GM23338 (cell line): Measurements from ENCODE around the gene SCN2B. TPM values are rescaled to one million over a fixed set of nuclear protein-coding genes. Genes with fewer than 3 reads are reported as not detected.
A peak's percentile ranks its signal among the peaks of the same experiment; 100 is the strongest.

Experiments used
- ATAC-seq: fragments of 200-7000 bp; cut with Tn5 transposase; 3 replicates; pipeline ENCODE4 v1.9.1; 2020
- DNase-seq: peaks from one replicate; pipeline ENCODE4 v3.0.0-alpha.2; 2015; ENCODE audit warnings: low spot score
- H2AFZ ChIP-seq: fragments of 200-600 bp; sonication (generic); 2 replicates; pipeline ENCODE4 v1.8.0; 2016; ENCODE audit warnings: antibody characterized with exemption, mild to moderate bottlenecking, moderate library complexity
- H3F3A ChIP-seq: fragments of 200-600 bp; sonication (generic); replicated peaks from 2 replicates; pipeline ENCODE4 v1.8.0; 2017; ENCODE audit warnings: antibody characterized with exemption, mixed run types, low read depth
- H3K27ac ChIP-seq: fragments of 200-600 bp; sonication (generic); 2 replicates; pipeline ENCODE4 v1.6.1; 2016; ENCODE audit warnings: low read depth
- H3K27me3 ChIP-seq: fragments of 200-600 bp; sonication (generic); 2 replicates; pipeline ENCODE4 v1.8.0; 2016; ENCODE audit warnings: mild to moderate bottlenecking, mixed run types, moderate library complexity; ENCODE audit not compliant: insufficient read depth
- H3K36me3 ChIP-seq: fragments of 200-600 bp; sonication (generic); 2 replicates; pipeline ENCODE4 v1.8.0; 2016; ENCODE audit warnings: mild to moderate bottlenecking; ENCODE audit not compliant: insufficient read depth
- H3K4me1 ChIP-seq: fragments of 200-600 bp; sonication (generic); 2 replicates; pipeline ENCODE4 v1.8.0; 2016; ENCODE audit warnings: mild to moderate bottlenecking, moderate library complexity; ENCODE audit not compliant: insufficient read depth
- H3K4me2 ChIP-seq: fragments of 200-600 bp; sonication (generic); 2 replicates; pipeline ENCODE4 v1.7.1; 2017; ENCODE audit warnings: mixed run types
- H3K4me3 ChIP-seq: fragments of 200-600 bp; sonication (generic); 2 replicates; pipeline ENCODE4 v1.6.1; 2016; ENCODE audit warnings: mixed run types
- H3K79me2 ChIP-seq: fragments of 200-600 bp; sonication (generic); replicated peaks from 2 replicates; pipeline ENCODE4 v1.8.0; 2017; ENCODE audit warnings: mild to moderate bottlenecking; ENCODE audit not compliant: insufficient read depth
- H3K9me2 ChIP-seq: fragments of 200-600 bp; sonication (generic); 2 replicates; pipeline ENCODE4 v1.8.0; 2017; ENCODE audit not compliant: insufficient read depth
- H4K20me1 ChIP-seq: fragments of 200-600 bp; sonication (generic); replicated peaks from 2 replicates; pipeline ENCODE4 v1.8.0; 2017; ENCODE audit warnings: mild to moderate bottlenecking; ENCODE audit not compliant: insufficient read depth
- H3K27ac Mint-ChIP-seq: 2 replicates; pipeline ENCODE4 v1.8.0; 2020; ENCODE audit warnings: inconsistent platforms, mild to moderate bottlenecking, moderate library complexity, mixed read lengths
- H3K27me3 Mint-ChIP-seq: 3 replicates; pipeline ENCODE4 v1.8.0; 2022; ENCODE audit warnings: low read depth, mild to moderate bottlenecking, moderate library complexity, mixed read lengths, inconsistent platforms; ENCODE audit not compliant: insufficient read depth, poor library complexity
- H3K36me3 Mint-ChIP-seq: 3 replicates; pipeline ENCODE4 v1.8.0; 2021; ENCODE audit warnings: low read depth, mild to moderate bottlenecking, inconsistent platforms, moderate library complexity, mixed read lengths
- H3K4me1 Mint-ChIP-seq: 3 replicates; pipeline ENCODE4 v1.8.0; 2020; ENCODE audit warnings: mild to moderate bottlenecking, inconsistent platforms, mixed read lengths
- H3K4me3 Mint-ChIP-seq: 3 replicates; pipeline ENCODE4 v1.8.0; 2021; ENCODE audit warnings: moderate library complexity, mild to moderate bottlenecking, inconsistent platforms, mixed read lengths
- H3K9me3 Mint-ChIP-seq: 3 replicates; pipeline ENCODE4 v1.8.0; 2020; ENCODE audit warnings: moderate library complexity, mild to moderate bottlenecking, inconsistent platforms, mixed read lengths
- CREB1 ChIP-seq: fragments of 250-450 bp; sonication (Bioruptor Pico); IDR thresholded peaks from 2 replicates; pipeline ENCODE4 v1.5.0; 2020; ENCODE audit warnings: low read depth, mild to moderate bottlenecking, moderate library complexity
- EZH2 ChIP-seq: fragments of 200-600 bp; sonication (generic); IDR thresholded peaks from one replicate; pipeline ENCODE4 v1.8.0; 2017; ENCODE audit warnings: antibody characterized with exemption, mild to moderate bottlenecking, low read depth; ENCODE audit not compliant: unreplicated experiment
- EZH2phosphoT487 ChIP-seq: fragments of 200-600 bp; sonication (generic); IDR thresholded peaks from one replicate; pipeline ENCODE4 v1.8.1; 2018; ENCODE audit warnings: antibody characterized with exemption; ENCODE audit not compliant: unreplicated experiment
- NANOG ChIP-seq: IDR thresholded peaks from 2 replicates; pipeline ENCODE4 v1.6.1; 2016; ENCODE audit warnings: antibody characterized with exemption, borderline replicate concordance
- ZNF462 ChIP-seq: fragments of 250-450 bp; sonication (Bioruptor Pico); IDR thresholded peaks from 2 replicates; pipeline ENCODE4 v1.5.0; 2020; ENCODE audit warnings: mild to moderate bottlenecking, moderate library complexity
- polyA plus RNA-seq: library from polyadenylated mRNA; unstranded; fragments of >200 nt; fragmentation: Nextera tagmentation; extraction: Ambion mirVana; gene quantifications from 2 replicates; pipeline ENCODE4 v1.2.1, GENCODE V29; 2016
- total RNA-seq: library from RNA; depleted of rRNA; stranded (reverse); fragments of >200 nt; shearing (Covaris generic); gene quantifications from 2 replicates; pipeline ENCODE4 v1.2.3, GENCODE V29; 2014

SCN2B gene
- total and polyA plus RNA-seq, 2 experiments from 2014 or later: 0.03 TPM; not detected in 1

GRCh38 chr11:118152020-118152551 lies 24.4 kb downstream of the SCN2B start (continued):
- TF ChIP-seq ZNF462 (CRISPR knock-in tag): no peak
- no peak for TF ChIP-seq CREB1

- H3K4me2 ChIP-seq: peak overlapping the region; percentile 98
- peaks cover 66% of the 10 kb centered on the region for H3K27me3 Mint-ChIP-seq
- no peak for TF ChIP-seq CREB1
- no peak for TF ChIP-seq EZH2
- TF ChIP-seq EZH2phosphoT487: no peak
- TF ChIP-seq NANOG: no peak
Observed at GRCh38 chr11:118151431-118151830, 25.0 kb downstream of the SCN2B start.

More at GRCh38 chr11:118151431-118151830, 25.0 kb downstream of the SCN2B start:
- peak overlapping the region; percentile 78; the same call in 2 of the 3 replicates for H3K4me3 Mint-ChIP-seq
- Histone ChIP-seq H3K4me1 (peaks cover 59% of the 10 kb centered on the region), H3K9me2 (no peaks in the 10 kb centered on the region), H3K4me3 (peak overlapping the region; percentile 94), H2AFZ (no peak overlapping the region; the same call in 1 of the 2 replicates), H4K20me1 (0 out of 2 replicates have a peak, but pooled peaks cover 3% of the 10 kb centered on the region), H3K36me3 (no peaks in the 10 kb centered on the region), H3K27ac (no peak overlapping the region), H3K27me3 (peaks cover 97% of the 10 kb centered on the region), H3K79me2 (no peaks in the 10 kb centered on the region), H3F3A (0 out of 2 replicates have a peak, but pooled peaks cover 3% of the 10 kb centered on the region)
- ATAC-seq: no peak
- no peaks in the 10 kb centered on the region for H3K36me3 Mint-ChIP-seq
- no peaks in the 10 kb centered on the region for H3K9me3 Mint-ChIP-seq
- H3K27ac Mint-ChIP-seq: no peak overlapping the region
- DNase-seq: no peak
- peaks cover 63% of the 10 kb centered on the region for H3K4me1 Mint-ChIP-seq
